GM19023 (cell line): ENCODE measurements around the gene LIMS1.
"Not testable (repeated sequence)": the region's sequence is repeated elsewhere in the genome, so short reads cannot be mapped to it uniquely, and the experiment has no call there.

ENCODE experiments used
- ATAC-seq: cut with Tn5 transposase; IDR thresholded peaks from one replicate; pipeline ENCODE4 v1.9.1; 2021; ENCODE audit warnings: mild to moderate bottlenecking, moderate library complexity; ENCODE audit not compliant: unreplicated experiment

Gene LIMS1

DNA sequence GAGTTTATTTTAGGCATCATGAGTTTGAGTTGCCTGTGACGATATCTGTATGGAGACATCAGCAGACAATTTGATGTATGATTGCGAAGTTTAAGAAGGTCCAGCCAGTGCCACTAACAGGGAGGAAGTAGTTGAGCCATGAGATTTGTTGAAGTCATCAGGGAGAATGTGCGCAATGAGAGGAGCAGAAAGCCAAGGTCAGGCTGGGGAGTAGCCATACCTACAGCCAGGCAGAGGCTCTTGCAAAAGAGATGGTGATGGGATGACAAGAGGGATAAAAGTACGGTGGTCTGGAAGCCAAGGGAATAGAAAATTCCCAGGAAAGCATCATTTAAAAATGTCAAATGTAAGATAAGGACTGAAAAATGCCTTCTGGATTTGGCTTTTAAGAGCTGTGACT is 51.2 kb downstream of the LIMS1 start:
- ATAC-seq, result no peak

DNA sequence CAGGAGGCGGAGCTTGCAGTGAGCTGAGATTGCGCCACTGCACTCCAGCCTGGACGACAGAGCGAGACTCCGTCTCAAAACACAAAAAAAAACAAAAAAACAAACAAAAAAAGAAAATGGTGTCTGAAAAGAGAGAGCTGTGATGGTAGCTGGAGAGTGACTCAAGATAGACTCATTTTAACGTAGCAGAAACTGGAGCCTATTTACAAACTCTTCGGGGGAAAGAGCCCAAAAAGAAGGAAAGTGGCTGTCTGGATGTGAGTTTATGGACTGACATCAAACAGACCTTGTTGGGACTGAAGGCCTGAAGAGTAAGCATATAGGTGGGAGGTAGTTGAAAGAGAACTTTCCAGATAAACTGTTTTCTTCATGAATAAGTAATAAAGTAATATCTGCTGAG is 51.8 kb downstream of the LIMS1 start:
- no peak for ATAC-seq

DNA sequence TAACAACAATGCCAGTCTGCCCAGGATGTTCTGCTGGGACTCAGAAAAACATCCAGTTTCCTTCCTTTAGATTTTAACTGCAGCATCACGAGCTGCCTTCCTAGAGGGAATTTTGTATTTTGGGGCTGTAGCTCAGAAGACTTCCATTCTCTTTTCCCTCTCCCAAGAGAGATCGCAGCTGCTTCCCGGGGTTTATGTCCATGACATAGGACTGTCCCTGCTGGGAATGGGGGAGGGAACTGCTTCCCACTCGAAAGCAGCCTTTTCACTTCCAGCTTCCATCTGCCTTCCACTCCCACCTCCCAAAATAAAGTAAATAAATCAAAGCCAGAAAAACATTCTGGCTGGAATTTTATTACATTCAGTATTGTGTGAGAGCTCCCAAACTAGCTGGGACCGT is 52.4 kb downstream of the LIMS1 start:
- ATAC-seq, result no peak

DNA sequence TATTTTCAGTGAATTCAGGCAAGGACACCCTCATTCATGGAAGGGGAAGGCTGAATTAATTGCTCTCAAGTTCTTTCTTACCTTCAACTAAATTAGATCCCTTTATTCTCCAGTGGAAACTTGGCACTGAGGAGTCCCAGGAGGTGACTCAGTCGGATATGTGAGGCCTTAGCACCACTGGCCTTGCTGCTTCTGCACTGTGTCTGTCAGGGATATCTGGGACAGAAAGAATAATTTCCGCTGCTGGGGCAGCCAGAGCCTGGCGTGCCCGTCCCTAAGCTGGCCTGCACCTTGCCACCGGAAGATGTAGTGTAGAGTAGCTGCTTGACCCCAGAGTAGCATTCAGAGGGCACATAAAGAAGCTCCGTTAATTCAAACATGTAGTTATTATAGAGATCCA is 53.4 kb downstream of the LIMS1 start:
- no peak for ATAC-seq

DNA sequence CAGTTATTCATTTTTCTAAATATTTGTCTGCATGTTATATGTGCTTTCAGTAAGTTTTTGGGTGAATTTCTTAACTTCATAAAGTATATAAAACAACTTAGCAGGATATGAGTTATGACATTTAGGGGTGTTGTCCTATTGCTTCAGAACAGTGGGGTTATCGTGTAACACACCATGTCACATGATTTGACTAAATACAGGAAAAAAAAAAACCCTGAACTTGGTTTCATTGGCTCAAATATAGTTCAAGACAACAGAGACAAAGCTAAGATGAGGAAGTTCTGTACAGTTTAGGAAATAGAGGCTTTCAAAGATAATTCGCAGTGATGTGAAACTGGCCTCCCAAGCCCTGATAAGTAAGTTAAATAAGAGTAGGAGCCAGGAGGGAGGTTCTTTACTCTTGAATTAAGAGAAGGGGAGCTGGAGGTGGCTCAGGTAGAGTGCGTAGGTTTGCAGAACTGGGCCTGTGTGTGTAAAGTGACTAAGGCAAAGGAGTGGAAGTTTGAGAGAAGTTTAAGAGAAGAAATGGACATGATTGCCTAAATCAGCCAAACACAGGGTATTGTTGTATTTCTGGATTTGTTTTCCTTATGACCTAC is 53.9 kb downstream of the LIMS1 start:
- ATAC-seq, result peak; percentile 37

DNA sequence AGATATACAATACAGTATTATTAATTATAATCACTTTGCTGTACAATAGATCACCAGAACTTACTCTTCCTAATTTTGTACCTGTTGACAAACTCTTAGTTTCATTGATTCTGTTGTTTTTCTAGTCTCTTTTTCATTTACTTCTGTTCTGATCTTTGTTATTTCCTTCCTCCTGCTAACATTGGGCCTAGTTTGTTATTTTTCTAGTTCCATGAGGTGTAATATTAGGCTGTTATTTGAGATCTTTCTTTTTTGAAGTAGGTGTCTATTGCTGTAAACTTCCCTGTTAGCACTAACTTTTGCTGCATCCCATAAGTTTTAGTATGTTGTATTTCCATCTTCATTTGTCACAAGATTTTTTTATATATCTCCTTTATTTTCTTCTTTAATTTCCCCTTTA is 55.1 kb downstream of the LIMS1 start:
- no peak for ATAC-seq

DNA sequence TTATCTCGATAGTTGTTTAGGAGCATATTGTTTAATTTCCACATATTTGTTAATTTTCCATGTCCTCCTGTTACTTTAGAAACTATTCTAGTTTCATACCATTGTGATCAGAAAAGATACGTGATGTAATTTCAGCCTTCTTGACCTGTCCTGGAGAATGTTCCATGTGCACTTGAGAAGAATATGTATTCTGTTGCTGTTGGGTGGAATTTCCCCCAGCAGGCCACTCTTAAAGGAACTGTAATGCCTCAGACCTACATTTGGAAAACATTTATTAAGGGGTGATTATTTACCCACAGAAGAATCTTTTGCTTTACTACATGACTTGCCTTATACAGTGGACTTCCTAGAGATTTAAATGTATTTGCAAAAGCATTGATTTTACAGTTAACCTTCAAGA is 55.5 kb downstream of the LIMS1 start:
- no peak for ATAC-seq

DNA sequence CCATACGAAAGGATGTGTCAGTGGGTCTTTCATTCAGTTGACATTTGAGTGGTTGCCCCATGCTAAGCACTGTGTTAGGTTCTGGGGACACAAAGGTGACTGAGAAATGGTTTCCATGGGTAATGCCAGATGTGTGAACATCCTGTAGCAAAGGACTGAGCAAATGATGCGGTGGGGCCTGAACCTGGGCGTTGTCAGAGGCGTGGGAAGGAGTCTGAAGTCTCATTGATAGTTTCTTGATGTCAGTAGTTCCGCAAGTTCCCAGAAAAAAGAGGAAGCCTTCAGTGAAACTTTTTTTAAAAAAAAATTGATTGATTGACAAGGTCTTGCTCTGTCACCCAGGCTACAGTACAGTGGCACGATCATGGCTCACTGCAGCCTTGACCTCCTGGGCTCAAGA is 56.9 kb downstream of the LIMS1 start:
- peak; percentile 34 for ATAC-seq

DNA sequence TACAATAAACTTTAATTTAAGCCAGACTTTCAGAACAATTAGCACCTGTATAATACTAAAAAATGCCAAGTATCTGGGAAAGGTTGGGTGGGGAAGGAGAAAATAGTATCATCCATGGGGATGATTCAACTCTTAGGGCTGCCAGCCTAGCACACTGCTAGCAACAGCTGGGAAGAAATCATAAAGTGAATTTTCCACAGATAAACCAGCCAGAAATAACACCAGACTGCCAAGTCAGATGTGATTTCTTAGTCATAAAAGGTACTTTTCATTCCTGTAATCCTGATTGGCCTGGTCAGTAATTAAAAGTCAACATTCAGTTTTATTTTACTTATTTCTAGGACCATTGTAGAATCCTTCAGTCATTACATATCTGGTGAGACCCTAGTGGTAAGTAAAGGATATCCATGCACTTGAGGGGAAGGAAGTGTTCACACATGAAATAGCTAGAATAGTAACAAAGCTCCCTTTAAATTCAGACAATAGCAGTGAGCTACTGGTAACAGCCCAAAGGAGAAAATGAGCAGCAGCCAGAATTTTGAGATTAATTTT is 59.4 kb downstream of the LIMS1 start:
- ATAC-seq, result peak; percentile 2

DNA sequence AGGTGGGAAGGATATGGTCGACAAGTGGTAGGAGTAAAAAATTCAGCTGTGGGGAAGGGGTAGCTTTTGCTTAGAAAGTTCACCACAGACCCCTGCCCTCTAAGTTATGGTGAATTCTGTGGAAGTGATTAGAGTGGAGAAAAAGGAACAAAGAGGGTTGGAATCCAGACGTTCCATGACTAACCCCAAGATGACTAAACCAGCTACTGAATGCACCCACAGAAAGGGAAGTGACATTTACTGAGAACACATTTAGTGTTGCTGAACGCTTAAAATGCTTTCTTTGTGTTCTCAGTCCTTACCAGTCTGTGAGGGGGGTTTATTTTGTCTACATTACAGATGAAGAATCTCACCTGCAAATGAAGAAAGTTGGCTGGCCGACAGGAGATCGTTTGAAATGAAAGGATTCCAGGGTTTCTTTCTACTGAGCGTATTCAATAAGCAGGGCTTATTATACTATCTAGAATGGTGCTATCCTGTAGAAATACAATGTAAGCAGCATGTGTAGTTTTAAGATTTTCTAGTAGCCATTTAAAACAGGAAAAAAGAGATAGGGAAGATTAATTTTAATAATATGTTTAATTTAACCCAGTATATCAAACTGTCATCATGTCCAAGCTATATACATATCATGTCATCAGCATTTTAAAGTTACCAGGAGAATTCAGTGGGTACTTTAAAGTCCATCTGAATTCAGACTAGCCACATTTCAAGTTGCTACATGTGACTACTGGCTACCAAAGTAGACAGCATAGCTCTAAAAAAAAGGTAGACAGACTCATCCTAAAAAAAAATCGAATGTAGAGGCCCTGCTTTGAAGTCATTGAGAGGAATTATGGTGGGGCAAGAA is 60.1 kb downstream of the LIMS1 start:
- peak; percentile 90 for ATAC-seq

DNA sequence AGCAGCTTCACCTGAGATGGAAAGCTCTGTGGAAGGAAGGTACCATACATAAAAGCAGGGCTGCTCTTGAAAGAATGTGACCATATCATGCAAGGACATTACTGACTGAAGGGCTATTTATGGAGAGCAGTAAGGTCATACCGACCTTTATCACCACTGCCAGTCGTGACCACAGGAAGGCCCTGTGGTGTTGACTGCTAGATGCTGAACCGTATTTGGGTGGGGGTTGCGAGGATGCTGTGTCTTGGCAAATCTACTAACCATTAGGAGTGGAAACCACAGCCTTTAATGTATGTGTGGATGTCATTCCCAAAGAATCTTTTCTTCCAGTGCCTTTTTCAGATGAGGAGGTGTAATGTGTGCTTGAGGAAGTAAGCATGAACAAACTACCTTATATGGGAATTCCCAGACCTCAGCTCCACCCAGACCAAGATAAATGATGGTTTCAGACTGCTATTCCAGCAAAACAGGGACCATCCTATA is 60.8 kb downstream of the LIMS1 start:
- peak; percentile 46 for ATAC-seq

DNA sequence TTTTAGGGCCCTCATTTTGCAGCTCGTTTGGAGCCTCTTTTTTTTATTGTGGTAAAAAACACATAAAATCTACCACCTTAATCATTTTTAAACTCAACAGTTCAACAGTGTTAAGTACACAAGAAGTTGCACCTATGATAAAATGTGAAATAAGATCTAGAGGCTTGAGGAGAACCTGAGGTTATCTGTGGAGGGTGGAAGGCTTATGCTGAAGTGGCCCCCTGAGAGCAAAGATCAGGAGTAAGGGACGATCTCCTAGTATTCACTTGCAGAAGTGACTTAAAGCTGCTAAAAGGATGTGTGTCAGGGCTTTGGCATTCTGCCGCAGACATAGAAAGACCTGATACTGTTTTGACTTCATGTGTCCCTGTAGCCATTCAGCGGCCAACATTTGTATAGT is 61.5 kb downstream of the LIMS1 start:
- not testable (repeated sequence) for ATAC-seq

DNA sequence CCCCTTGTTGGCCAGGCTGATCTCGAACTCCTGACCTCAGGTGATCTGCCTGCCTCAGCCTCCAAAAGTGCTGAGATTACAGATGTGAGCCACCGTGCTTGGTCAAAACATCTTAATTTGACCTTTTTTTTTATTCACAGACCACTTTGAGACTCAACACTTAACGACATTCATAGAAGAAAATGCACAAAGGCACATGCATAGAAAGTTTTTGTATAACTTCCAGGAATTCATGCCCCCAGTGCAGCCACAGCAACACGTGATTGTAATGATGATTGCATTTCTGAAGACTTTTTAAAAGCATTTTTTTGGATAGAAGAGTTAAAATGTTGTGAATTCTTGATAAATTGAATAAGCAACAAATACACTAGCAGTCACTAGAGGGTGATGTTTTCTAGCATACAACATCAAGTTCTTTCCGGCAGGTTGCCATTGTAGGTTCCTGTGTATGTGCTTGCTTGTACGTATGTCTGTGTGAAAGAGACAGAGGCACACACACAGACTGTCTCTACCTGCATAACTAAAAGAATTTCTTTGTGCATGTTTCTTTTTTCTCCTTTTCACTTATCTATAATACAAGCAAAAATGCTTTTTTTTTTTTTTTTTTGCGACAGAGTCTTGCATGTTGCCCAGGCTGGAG is 63.0 kb downstream of the LIMS1 start:
- ATAC-seq, result not testable (repeated sequence)

DNA sequence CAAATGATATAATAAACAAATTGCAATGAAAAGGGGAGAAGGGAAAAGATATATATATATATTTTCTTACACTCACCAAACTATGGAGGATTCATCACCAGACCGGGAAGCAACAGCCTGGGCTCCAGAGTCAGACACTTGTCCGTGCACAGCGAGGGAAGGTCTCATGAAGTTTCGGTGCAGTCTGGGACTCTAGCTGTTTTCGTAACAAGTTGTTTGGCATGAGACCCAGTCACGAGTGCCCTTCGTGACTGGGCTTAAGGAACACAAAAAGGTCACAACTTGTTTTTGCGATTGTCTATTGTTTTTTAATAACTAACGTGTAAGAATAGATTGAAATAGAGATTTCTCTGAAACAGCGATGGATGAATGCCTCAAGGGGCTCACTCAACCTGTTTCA is 66.9 kb downstream of the LIMS1 start:
- ATAC-seq, result not testable (repeated sequence)

DNA sequence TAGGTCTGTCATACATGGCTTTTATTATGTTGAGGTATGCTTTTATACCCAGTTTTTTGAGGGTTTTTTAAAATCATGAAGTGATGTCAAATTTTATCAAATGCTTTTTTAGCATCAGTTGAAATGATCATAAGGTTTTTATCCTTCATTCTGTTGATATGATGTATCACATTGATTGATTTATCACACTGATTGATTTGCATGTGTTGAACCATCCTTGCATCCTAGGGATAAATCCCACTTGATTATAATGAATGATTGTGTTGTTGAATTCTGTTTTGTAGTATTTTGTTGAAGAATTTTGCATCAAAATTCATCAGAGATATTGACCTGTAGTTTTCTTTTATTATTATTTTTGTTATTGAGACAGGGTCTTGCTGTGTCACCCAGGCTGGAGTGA is 68.2 kb downstream of the LIMS1 start:
- no peak for ATAC-seq

DNA sequence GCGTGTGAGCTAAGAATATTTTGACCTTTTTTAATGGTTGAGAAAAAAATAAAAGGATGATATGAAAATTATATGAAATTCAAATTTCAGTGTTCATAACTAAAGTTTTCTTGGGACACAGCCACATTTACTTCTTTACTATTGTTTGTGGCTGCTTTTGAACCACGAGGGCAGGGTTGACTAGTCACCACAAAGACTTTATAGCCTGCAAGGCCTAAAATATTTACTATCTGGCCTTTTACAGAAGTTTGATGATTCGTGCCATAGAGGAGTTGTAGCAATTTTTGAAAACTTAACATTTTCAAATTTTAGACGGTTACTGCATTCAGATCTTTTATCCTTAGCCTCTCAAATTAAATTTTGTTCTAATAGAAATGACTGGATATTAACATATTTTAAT is 69.9 kb downstream of the LIMS1 start:
- ATAC-seq, result no peak

DNA sequence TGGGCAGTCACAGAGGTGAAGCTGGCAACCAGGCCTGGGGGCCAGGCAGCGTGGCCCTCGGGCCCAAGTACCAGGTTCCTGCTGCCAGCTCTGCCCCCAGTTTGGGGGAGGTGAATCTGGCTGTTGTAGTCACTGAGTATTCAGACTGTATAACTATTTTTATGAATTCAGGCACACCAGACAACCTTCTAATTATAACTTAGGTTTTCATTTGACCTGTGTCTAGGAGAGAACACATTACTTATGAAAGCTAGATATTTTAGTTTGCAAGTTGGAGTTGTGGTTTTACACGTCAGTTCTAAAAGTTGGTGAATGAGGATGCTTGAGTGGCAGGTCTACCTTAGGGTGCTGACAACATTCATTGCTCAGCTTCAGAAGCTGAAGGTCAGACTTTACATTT is 71.7 kb downstream of the LIMS1 start:
- ATAC-seq, result peak; percentile 78

DNA sequence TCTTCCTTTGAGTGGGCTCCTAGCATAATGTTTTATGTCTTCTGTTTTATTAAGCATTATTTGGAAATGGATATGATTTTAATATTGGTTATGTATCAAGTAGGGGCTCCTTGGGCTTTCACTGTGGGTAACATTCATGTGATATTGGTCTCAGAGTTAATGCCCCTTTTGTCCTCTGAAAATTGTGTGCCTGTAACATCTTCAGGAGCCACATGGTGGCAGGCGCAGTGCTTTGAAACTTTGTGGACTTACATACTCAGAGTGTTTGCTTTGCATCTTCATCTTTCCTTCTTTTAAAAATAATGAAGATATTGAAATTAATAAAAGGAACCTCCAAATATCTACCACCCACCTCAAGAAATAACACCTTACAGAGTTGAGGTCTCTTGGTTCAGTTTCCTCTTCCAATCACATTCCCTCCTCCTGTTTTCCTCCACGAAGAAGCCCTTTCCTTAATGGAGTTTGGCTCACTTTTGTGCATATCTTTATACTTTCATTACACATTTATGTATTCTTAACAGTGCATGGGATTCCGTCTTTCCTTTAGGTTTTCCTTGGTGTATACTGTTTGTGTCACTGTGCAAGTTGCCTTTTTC is 73.5 kb downstream of the LIMS1 start:
- ATAC-seq, result no peak

DNA sequence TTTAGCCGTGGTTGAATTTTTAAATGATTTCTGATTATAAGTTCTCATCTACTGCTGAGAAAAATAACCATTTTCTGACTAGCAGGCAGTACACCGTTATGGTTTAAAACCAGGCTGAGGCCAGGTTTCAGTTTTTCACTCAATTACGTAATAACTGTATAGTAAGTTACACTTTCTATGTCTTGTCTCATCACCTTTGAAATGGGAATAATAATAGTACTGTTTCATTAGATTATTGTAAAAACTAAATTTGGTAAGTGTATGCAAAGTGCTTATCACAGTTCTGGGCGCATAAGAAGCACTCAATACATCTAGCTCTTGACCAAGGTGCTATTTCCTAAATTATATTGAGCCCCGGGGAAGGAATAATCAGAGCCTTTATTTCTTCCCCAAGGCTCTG is 76.8 kb downstream of the LIMS1 start:
- no peak for ATAC-seq

DNA sequence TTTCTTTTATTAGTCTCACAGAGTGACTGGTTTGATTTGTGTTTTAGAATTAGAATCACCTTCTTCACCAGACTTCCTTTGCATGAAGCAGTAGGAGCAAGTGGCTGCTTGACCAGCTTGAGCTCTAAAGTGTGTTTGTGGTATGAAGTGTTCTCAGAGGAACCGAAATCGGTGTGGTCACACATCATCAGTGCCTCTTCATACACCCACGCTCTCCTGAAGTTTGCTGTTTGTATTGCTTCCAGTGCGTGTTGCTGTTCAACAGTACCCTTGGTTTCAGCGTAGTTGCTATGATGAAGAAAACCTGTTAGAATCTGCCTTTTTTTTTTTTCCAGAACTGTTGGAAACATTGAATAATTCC is 77.9 kb downstream of the LIMS1 start:
- peak; percentile 79 for ATAC-seq

DNA sequence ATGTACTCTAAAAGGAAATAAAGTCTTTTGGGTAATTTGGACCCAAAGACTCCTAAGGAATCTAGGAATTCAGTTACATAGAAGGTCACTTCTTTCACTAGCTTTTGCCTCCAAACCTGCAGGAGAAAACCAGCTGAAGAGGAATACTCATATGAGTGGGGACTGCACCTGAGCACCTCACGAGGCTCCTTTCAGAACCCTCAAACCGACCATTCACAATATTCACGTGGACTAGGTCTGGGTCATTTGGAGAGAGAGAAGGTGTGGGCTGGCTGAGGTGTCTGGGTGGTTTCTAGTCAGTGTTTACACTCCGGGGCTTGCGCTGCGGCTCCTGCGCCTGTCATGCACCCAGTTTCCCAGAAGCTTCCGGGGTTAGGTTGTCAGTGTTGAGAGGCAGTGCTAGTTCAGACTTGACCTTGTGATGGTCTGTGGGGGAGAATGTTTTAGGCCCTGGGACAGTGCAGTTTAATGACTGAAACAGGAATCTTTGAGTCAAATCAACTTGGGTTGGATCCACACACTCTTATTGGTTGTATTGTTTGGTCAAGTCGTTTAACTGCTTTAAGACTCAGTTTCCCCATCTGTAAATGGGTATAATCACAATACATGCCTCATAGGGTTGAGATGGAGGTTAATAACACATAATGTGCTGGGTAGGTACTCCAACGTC is 78.4 kb downstream of the LIMS1 start:
- ATAC-seq, result peak; percentile 90
